Fibroblast of lung (primary cell): ENCODE data around the gene GPC6. TPM values are rescaled to one million over a fixed set of nuclear protein-coding genes. Genes with fewer than 3 reads are reported as not detected.
A peak's percentile ranks its signal among the peaks of the same experiment; 100 is the strongest.

Experiments used
- DNase-seq, 2 donors: peaks; one replicate each; pipeline versions ENCODE4 v3.0.0 to v3.0.0-alpha.2; 2010; ENCODE audit warnings: low read depth in 2 of 2
- H2AFZ ChIP-seq: 2 replicates; pipeline ENCODE4 v1.5.1; 2012; ENCODE audit warnings: low read length, control low read depth, inconsistent platforms
- H3K27ac ChIP-seq: 2 replicates; pipeline ENCODE4 v1.5.1; 2011; ENCODE audit warnings: low read length, control low read depth; ENCODE audit not compliant: insufficient read depth
- H3K27me3 ChIP-seq: 2 replicates; pipeline ENCODE4 v1.5.1; 2011; ENCODE audit warnings: mild to moderate bottlenecking, low read length; ENCODE audit not compliant: control insufficient read depth, insufficient read depth
- H3K36me3 ChIP-seq: 2 replicates; pipeline ENCODE4 v1.5.1; 2011; ENCODE audit warnings: low read length; ENCODE audit not compliant: control insufficient read depth, insufficient read depth
- H3K4me1 ChIP-seq: 2 replicates; pipeline ENCODE4 v1.5.1; 2011; ENCODE audit warnings: low read length; ENCODE audit not compliant: control insufficient read depth, insufficient read depth; ENCODE audit errors: extremely low read depth
- H3K4me2 ChIP-seq: 2 replicates; pipeline ENCODE4 v1.5.1; 2011; ENCODE audit warnings: low read length, control low read depth; ENCODE audit not compliant: insufficient read depth; ENCODE audit errors: extremely low read depth
- H3K4me3 ChIP-seq, 4 experiments: fragments of 200-600 bp in 1 of 4; sonication (generic) in 1 of 4; replicated peaks in 1 of 4; 2 replicates each; pipeline ENCODE4 v1.5.1; 2011 to 2016; ENCODE audit warnings: low read length in 4 of 4, low read depth in 3 of 4, mild to moderate bottlenecking in 3 of 4, control low read depth in 2 of 4, inconsistent platforms in 1 of 4, mixed read lengths in 1 of 4; ENCODE audit not compliant: insufficient read depth in 1 of 4; ENCODE audit errors: control extremely low read depth in 1 of 4
- H3K79me2 ChIP-seq: 2 replicates; pipeline ENCODE4 v1.5.1; 2012; ENCODE audit warnings: mild to moderate bottlenecking, low read length, inconsistent platforms; ENCODE audit not compliant: control insufficient read depth, insufficient read depth
- H3K9ac ChIP-seq: 2 replicates; pipeline ENCODE4 v1.5.1; 2011; ENCODE audit warnings: mild to moderate bottlenecking, low read length, control low read depth; ENCODE audit not compliant: insufficient read depth
- H3K9me3 ChIP-seq: 2 replicates; pipeline ENCODE4 v1.5.1; 2012; ENCODE audit warnings: low read depth, low read length; ENCODE audit not compliant: control insufficient read depth, insufficient read depth
- H4K20me1 ChIP-seq: 2 replicates; pipeline ENCODE4 v1.5.1; 2011; ENCODE audit warnings: low read length; ENCODE audit not compliant: control insufficient read depth, insufficient read depth; ENCODE audit errors: extremely low read depth
- CTCF ChIP-seq, 2 donors: IDR thresholded peaks in 1 of 2; conservative IDR thresholded peaks in 1 of 2; 1 replicate in 1 of 2; 2 replicates in 1 of 2; pipeline ENCODE4 v1.5.1; 2011 to 2012; ENCODE audit warnings: low read length in 2 of 2, control low read depth in 1 of 2, inconsistent platforms in 1 of 2, low read depth in 1 of 2, mild to moderate bottlenecking in 1 of 2
- EZH2 ChIP-seq: IDR thresholded peaks from 2 replicates; pipeline ENCODE4 v1.5.1; 2012; ENCODE audit warnings: low read length, control low read depth, mild to moderate bottlenecking; ENCODE audit errors: missing control alignments
- polyA plus RNA-seq, 2 donors: library from polyadenylated mRNA; depleted of rRNA in 1 of 2; stranded (reverse) in 1 of 2; unstranded in 1 of 2; fragments of >200 nt; gene quantifications; 2 replicates each; pipeline ENCODE4 v1.2.1, GENCODE V29; 2011 to 2012; ENCODE audit warnings: missing spikeins in 1 of 2
- total RNA-seq: library from RNA; depleted of rRNA; stranded (reverse); fragments of >200 nt; gene quantifications from 2 replicates; pipeline ENCODE4 v1.2.1, GENCODE V29; 2014

GPC6 gene
- total and polyA plus RNA-seq, 2 donors (not counting 1 experiment from before 2014, with no cell fraction given), result 11.2 to 33.7 TPM

- TF ChIP-seq EZH2 (no peak), CTCF (conservative IDR thresholded peaks at IDR 0.05 in 1 of 2, IDR thresholded peaks at IDR 0.05 in 1 of 2; ENCODE audit: low read depth in 1 of 2, low read length in 2 of 2) (no peak)
- no peak overlapping the region for H3K4me3 ChIP-seq
- H3K79me2 ChIP-seq, result no peaks in the 10 kb centered on the region
- H3K27ac ChIP-seq, result no peak overlapping the region
- H3K4me1 ChIP-seq, result no peaks in the 10 kb centered on the region
- no peaks in the 10 kb centered on the region for H3K9me3 ChIP-seq
- H3K27me3 ChIP-seq, result no peaks in the 10 kb centered on the region
- no peak overlapping the region for H3K9ac ChIP-seq
- H3K4me2 ChIP-seq, result no peak overlapping the region
- no peak overlapping the region for H2AFZ ChIP-seq
- H4K20me1 ChIP-seq, result no peaks in the 10 kb centered on the region
- no peak for DNase-seq
- H3K36me3 ChIP-seq, result no peaks in the 10 kb centered on the region
Measured at GRCh38 chr13:93621051-93621450, 394.4 kb downstream of the GPC6 start.

- Histone ChIP-seq H3K4me1 (no peaks in the 10 kb centered on the region), H3K4me3 (no peak overlapping the region), H2AFZ (no peak overlapping the region), H3K27ac (no peak overlapping the region), H3K9me3 (no peaks in the 10 kb centered on the region), H3K9ac (no peak overlapping the region), H4K20me1 (no peaks in the 10 kb centered on the region), H3K79me2 (no peaks in the 10 kb centered on the region), H3K36me3 (no peaks in the 10 kb centered on the region), H3K27me3 (no peaks in the 10 kb centered on the region), H3K4me2 (no peak overlapping the region)
- TF ChIP-seq EZH2 (no peak), CTCF (conservative IDR thresholded peaks at IDR 0.05 in 1 of 2, IDR thresholded peaks at IDR 0.05 in 1 of 2; ENCODE audit: low read depth in 1 of 2, low read length in 2 of 2) (no peak)
- DNase-seq, result peak in 1 of 2 donors; percentile 17
Measured at GRCh38 chr13:93621966-93622365, 395.4 kb downstream of the GPC6 start.

- H3K27me3 ChIP-seq, result no peaks in the 10 kb centered on the region
- no peak overlapping the region for H3K9ac ChIP-seq
- no peak for TF ChIP-seq EZH2
- no peak for TF ChIP-seq CTCF (conservative IDR thresholded peaks at IDR 0.05 in 1 of 2, IDR thresholded peaks at IDR 0.05 in 1 of 2; ENCODE audit: low read depth in 1 of 2, low read length in 2 of 2)
- H4K20me1 ChIP-seq, result no peaks in the 10 kb centered on the region
- H3K9me3 ChIP-seq, result no peaks in the 10 kb centered on the region
- no peak overlapping the region for H3K27ac ChIP-seq
- no peak overlapping the region for H3K4me2 ChIP-seq
- H2AFZ ChIP-seq, result no peak overlapping the region
- H3K79me2 ChIP-seq, result no peaks in the 10 kb centered on the region
- H3K4me1 ChIP-seq, result no peaks in the 10 kb centered on the region
- H3K4me3 ChIP-seq, result no peak overlapping the region
- H3K36me3 ChIP-seq, result no peaks in the 10 kb centered on the region
- DNase-seq, result peak; percentile 6 to 77
Measured at GRCh38 chr13:93624311-93624777, 397.7 kb downstream of the GPC6 start.
